Measurements from ENCODE around the gene KNTC1.

KNTC1 gene

GRCh38 chr12:122661246-122661645 is 134.2 kb downstream of the KNTC1 start:
- Histone ChIP-seq H3K27me3 (ENCODE audit: insufficient read depth, poor library complexity, severe bottlenecking) (no peaks in the 10 kb centered on the region), H3K27ac (replicated peaks) (no peak overlapping the region), H3K4me3 (replicated peaks; ENCODE audit: insufficient read depth, low read length) (no peak overlapping the region)
- no peak for DNase-seq (ENCODE audit: low read depth in 1 of 2, low spot score in 1 of 2)
- no peak for TF ChIP-seq REST (IDR thresholded peaks at IDR 0.05; ENCODE audit: insufficient replicate concordance, low read depth)
- no peak for TF ChIP-seq CTCF (IDR thresholded peaks at IDR 0.05; ENCODE audit: insufficient read depth, low read length)
- no peak for TF ChIP-seq SPI1 (IDR thresholded peaks at IDR 0.05; ENCODE audit: borderline replicate concordance, low read depth)
- TF ChIP-seq POLR2AphosphoS5 (IDR thresholded peaks at IDR 0.05; ENCODE audit: low read depth), result no peak
- no peak for TF ChIP-seq GABPA (IDR thresholded peaks at IDR 0.05; ENCODE audit: low read depth)

GRCh38 chr12:122661938-122662337 is 134.9 kb downstream of the KNTC1 start:
- TF ChIP-seq POLR2AphosphoS5 (IDR thresholded peaks at IDR 0.05; ENCODE audit: low read depth), result no peak
- Histone ChIP-seq H3K27me3 (ENCODE audit: insufficient read depth, poor library complexity, severe bottlenecking) (no peaks in the 10 kb centered on the region), H3K27ac (replicated peaks) (no peak overlapping the region), H3K4me3 (replicated peaks; ENCODE audit: insufficient read depth, low read length) (no peak overlapping the region)
- no peak for DNase-seq (ENCODE audit: low read depth in 1 of 2, low spot score in 1 of 2)

GRCh38 chr12:122665349-122665748 is 138.3 kb downstream of the KNTC1 start:
- Histone ChIP-seq H3K4me3 (replicated peaks; ENCODE audit: insufficient read depth, low read length) (no peak overlapping the region), H3K27ac (replicated peaks) (no peak overlapping the region), H3K27me3 (ENCODE audit: insufficient read depth, poor library complexity, severe bottlenecking) (no peaks in the 10 kb centered on the region)
- no peak for DNase-seq (ENCODE audit: low read depth in 1 of 2, low spot score in 1 of 2)
- TF ChIP-seq POLR2AphosphoS5 (IDR thresholded peaks at IDR 0.05; ENCODE audit: low read depth) (no peak), REST (IDR thresholded peaks at IDR 0.05; ENCODE audit: insufficient replicate concordance, low read depth) (no peak), GABPA (IDR thresholded peaks at IDR 0.05; ENCODE audit: low read depth) (no peak), SPI1 (IDR thresholded peaks at IDR 0.05; ENCODE audit: borderline replicate concordance, low read depth) (no peak), CTCF (IDR thresholded peaks at IDR 0.05; ENCODE audit: insufficient read depth, low read length) (no peak)

GRCh38 chr12:122665759-122666158 is 138.7 kb downstream of the KNTC1 start:
- Histone ChIP-seq H3K4me3 (replicated peaks; ENCODE audit: insufficient read depth, low read length) (no peak overlapping the region), H3K27ac (replicated peaks) (no peak overlapping the region), H3K27me3 (ENCODE audit: insufficient read depth, poor library complexity, severe bottlenecking) (no peaks in the 10 kb centered on the region)
- TF ChIP-seq CTCF (IDR thresholded peaks at IDR 0.05; ENCODE audit: insufficient read depth, low read length) (no peak), REST (IDR thresholded peaks at IDR 0.05; ENCODE audit: insufficient replicate concordance, low read depth) (no peak), POLR2AphosphoS5 (IDR thresholded peaks at IDR 0.05; ENCODE audit: low read depth) (no peak), GABPA (IDR thresholded peaks at IDR 0.05; ENCODE audit: low read depth) (no peak), SPI1 (IDR thresholded peaks at IDR 0.05; ENCODE audit: borderline replicate concordance, low read depth) (no peak)
- DNase-seq (ENCODE audit: low read depth in 1 of 2, low spot score in 1 of 2), result no peak

Measured in HL-60 (cell line).